HuH-7 (cell line): ENCODE measurements around the gene RBM20.

Source experiments
- DNase-seq: peaks from one replicate; pipeline ENCODE4 v3.0.0; 2011; ENCODE audit warnings: low spot score

RBM20 gene

DNA sequence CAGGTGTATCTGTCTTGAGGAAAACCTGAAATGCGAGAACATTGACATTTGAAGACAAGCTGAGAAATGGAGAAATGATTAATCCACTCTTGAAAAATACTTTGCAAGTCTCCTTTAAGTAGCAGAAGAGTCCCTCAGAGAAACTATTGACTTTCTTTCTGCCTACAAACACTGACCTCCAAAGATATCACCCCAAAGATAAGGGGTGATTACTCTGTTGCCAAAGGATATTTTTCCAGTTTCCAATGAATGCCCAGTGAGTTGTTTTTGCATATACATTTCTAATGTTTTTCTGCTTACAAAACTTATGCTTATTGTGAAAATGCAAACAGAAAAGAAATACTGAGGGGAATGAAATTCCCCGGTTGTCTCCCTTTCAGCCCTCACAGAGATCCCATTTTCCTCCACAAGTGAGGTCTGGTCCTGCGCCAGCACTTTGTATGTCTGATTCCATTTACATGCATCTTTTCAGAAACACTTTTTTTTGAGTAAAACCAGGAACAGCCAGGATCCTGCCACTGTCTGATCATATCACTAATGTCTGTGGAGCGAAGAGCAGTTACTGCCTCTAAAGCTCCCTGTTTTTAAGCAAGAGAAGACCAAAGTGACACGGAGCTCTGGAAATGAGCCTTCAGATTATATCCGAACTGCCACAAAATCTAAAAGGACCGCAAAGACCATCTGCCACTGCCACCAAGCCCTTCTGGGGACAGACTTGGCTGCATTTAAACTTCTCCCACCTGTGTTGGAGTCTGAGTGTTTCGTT is 144.7 kb downstream of the RBM20 start:
- no peak for DNase-seq

- no peak for DNase-seq
Measured at GRCh38 chr10:110789604-110790433, 145.7 kb downstream of the RBM20 start.

- DNase-seq, result no peak
Measured at GRCh38 chr10:110790913-110791506, 146.9 kb downstream of the RBM20 start.

DNA sequence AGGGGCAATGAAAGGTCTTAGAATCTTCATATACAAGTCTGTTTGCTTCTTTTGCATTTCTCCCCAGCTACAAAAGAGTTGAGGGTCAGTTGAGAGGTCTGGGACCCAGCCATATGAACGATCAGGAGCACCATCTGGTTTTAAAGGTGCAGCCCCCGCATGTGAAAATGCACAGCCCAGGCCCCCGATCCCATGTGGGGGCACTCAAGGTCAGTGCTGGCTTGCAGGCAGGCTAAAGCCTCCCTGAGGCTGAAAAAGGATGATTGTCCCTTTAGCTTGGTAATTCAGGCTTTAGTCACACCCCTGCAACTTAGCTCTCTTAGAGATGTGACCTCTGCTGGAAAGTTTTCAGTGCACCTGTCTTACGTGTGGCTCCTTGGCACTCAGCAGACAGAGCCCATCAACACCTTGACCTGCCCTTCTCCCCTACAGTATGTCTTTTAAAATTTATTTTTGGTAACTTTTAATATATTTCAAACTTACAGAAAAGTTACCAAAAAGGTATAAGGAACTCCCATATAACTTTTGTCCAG is 147.5 kb downstream of the RBM20 start:
- DNase-seq, result no peak

GRCh38 chr10:110792476-110793125 is 148.5 kb downstream of the RBM20 start:
- DNase-seq, result no peak

GRCh38 chr10:110793128-110793812 is 149.1 kb downstream of the RBM20 start:
- DNase-seq, result no peak

DNA sequence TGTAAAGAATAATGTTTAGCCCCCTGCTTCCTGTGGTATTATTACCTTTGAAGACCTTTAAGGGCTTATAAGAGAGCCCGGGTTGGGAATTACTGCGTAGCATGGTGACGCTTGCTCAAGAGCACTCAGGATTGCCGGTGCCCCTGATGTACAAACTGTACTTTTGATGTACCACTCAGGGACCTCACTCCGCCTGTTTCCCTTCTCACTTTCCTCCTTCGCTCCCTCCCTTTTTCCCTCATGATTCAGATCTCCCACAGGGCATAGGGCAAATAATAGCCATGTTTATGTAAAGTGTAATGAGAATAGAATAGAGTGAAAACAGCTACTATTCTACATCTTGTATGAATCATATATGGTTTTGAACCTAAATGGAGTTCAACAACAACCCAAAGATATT is 149.8 kb downstream of the RBM20 start:
- no peak for DNase-seq

GRCh38 chr10:110794808-110795207 is 150.7 kb downstream of the RBM20 start:
- no peak for DNase-seq

DNA sequence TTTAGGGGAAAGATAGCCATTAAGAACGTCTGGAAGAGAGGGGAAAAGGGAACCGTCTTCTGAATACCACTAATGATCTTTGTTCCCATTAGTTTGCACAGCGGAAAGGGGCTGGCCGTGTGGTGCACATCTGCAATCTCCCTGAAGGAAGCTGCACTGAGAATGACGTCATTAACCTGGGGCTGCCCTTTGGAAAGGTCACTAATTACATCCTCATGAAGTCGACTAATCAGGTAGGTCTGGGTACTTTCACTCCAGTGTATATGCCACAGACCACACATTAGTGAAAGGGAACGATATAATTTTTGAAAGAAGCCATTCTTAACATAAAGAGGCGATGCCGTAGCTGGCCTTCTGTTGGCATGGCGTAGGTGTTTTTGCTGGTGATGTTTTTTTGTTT is 153.3 kb downstream of the RBM20 start:
- DNase-seq, result no peak

DNA sequence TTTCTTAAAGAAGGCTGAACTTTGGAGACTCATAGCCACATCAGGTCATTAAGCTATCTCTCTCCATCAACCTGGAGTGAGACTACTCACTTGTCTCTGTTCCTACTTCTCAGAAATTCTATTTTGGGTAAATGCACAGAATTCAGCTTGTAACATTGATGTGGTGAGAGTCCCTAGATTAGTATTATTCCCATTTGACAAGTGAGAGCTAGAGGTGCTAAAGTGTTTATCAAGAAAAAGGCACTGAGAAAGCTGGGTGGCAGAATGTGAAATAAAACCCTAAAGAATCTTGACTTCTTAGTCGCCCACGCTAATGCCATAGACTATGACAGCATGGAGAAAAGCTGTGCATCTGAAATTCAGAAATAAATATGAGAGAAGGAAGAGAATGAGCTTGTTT is 154.2 kb downstream of the RBM20 start:
- no peak for DNase-seq

- no peak for DNase-seq
Measured at GRCh38 chr10:110802090-110802489, 158.0 kb downstream of the RBM20 start.

DNA sequence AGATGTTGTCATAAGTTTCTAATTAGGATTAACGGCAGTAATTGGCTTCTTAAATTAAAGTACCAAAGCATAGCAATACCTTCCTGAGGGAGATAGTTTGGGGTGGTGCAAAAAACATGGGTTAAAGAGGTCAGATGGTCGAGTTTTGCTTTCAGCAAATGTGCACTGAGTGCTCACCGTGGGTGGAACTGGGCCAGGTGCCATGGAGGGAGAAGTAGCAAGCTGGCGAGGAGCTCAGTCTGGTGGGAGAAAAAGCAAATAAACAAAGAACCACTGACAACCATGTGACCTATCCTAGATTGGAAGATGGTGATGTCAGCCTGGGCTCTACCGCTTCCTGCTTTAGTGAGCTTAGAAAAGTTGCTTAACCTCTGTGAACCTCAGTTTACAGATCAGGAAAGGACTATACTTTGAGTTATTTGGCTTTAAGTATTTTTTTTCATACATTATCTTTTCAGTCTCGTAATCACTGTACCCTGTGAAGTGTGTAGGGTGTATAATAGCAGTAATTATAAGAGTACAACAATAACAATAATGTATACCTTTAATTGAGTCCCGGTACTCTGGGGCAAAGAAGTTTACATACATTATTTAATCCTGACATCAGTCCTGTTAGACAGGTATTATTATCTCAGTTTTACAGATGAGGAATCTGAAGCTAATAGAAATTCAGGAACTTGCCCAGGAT is 158.6 kb downstream of the RBM20 start:
- no peak for DNase-seq

DNA sequence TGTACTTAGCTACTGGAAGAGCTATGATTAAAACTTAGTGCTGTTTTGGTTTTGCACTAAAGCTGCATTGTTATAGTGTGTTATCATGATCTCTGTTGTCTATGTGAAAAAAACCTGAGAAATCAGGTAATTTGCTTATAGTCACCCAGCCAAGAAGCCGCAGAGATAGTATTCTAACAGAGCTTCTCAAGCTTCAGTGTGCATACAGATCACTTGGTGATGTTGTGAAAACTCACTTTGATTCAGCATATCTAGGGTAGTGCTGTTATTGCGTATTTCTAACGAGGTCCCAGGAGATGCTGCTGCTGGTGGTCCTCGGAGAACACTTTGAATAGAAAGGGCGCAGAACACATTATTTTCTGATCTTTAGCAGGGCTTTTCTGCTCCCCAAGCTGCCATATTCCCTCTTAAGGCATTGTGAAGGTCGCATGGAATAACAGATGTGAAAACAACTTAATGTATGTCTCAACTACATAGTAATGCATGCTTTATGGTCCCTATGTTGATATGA is 159.2 kb downstream of the RBM20 start:
- DNase-seq, result no peak

DNA sequence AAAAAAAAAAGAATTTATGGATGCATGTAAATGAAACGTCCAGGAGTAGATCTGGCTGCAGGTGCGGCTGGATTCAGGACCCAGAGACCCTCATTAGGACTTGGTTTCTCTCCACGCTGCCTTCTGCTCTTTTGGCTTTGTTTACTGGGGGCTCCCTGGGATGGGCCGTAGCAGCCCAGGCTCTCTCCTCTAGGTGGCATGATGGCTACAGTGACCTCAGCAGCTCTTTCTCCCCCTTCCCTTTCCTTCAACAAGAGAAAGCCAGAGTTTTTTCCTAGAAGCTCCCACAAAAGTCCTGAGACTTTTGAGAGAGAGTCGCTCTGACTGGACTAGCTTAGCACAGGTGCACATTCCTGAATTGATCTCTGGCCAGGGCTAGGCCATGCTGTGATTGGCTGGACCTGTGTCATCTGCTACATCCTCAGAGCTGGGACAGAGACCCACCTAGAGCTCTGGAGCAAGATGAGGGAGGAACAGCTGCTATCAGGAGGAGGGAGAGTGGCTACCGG is 159.7 kb downstream of the RBM20 start:
- peak; percentile 71 for DNase-seq

- no peak for DNase-seq
Measured at GRCh38 chr10:110804376-110804775, 160.2 kb downstream of the RBM20 start.

DNA sequence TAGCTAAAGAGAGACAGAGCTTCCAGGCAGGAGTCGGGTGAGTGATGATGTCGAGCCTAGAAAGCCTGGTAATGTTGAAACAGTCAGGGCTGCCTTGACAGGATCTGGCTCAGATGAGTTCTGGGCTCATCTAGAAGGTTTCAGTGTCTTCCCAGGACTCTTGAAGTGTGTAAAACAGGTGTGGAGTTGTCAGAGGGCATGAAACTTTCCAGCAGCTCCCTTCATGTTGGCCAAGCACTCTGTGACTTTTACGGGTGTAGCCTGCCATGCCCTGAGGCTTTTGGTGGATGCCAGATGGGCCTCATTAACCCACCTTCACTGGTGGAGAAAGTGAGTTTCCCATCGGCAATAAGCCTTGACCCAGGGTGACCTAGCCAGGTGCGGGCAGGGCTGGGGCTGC is 161.2 kb downstream of the RBM20 start:
- DNase-seq, result no peak

DNA sequence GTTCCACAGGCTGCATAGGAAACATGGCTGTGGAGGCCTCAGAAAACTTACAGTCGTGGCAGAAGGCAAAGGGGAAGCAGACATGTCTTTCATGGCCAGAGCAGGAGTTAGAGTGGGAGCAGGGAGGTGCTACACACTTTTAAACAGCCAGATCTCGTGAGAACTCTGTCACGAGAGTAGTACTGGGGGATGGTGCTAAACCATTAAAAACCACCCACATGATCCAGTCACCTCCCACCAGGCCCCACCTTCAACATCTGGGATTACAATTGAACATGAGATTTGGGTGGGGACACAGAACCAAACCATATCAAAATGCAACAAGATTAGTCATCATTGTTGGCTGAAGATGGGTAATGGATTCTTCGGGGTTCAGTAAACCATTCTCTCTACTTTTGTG is 162.2 kb downstream of the RBM20 start:
- no peak for DNase-seq

- DNase-seq, result no peak
Measured at GRCh38 chr10:110808123-110808522, 164.0 kb downstream of the RBM20 start.

- no peak for DNase-seq
Measured at GRCh38 chr10:110808615-110809014, 164.5 kb downstream of the RBM20 start.

DNA sequence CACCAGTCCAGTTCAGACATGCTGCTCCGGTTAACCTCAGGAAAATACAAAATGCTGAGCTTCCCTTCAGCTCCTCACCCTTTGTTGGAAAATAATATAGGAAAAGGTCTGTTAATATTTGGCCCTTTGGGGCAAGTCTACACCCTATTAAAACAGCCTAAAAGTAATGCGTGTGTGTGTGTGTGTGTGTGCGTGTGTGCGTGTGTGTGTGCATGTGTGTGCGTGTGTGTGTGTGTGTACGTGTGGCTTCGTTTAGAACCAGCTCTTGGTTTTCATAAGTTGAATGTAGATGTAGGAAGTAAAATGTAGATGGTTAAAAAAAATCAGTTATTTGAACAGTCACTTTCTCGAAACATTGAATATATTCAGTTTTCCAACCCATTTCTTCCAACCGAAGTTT is 166.5 kb downstream of the RBM20 start:
- no peak for DNase-seq
